Tongue (tissue), 2 donors: ENCODE measurements around the gene SOHLH1. TPM values are rescaled to one million over a fixed set of nuclear protein-coding genes. Genes with fewer than 3 reads are reported as not detected.
A peak's percentile ranks its signal among the peaks of the same experiment; 100 is the strongest.

Source experiments
- DNase-seq: peaks from one replicate; pipeline ENCODE4 v3.0.0-alpha.2; 2015
- total RNA-seq: library from RNA; depleted of rRNA; stranded (reverse); fragments of >200 nt; gene quantifications from one replicate; pipeline ENCODE4 v1.2.3, GENCODE V29; 2014

The SOHLH1 gene
- total RNA-seq, 1 donor from 2014 or later: not detected

GRCh38 chr9:135659252-135659651 is 40.0 kb downstream of the SOHLH1 start:
- no peak for DNase-seq

- DNase-seq: no peak
Measured at GRCh38 chr9:135657416-135657815, 41.9 kb downstream of the SOHLH1 start.

- peak; percentile 26 for DNase-seq
Measured at GRCh38 chr9:135655317-135655716, 44.0 kb downstream of the SOHLH1 start.

- DNase-seq: no peak
Measured at GRCh38 chr9:135650408-135650807, 48.9 kb downstream of the SOHLH1 start.

GRCh38 chr9:135649508-135649907 is 49.8 kb downstream of the SOHLH1 start:
- no peak for DNase-seq

GRCh38 chr9:135648494-135649410 is 50.5 kb downstream of the SOHLH1 start:
- no peak for DNase-seq

- DNase-seq: no peak
Measured at GRCh38 chr9:135647884-135648283, 51.4 kb downstream of the SOHLH1 start.

- DNase-seq: no peak
Measured at GRCh38 chr9:135644631-135645218, 54.6 kb downstream of the SOHLH1 start.

Other genes starting within 250 kb of the SOHLH1 start
- 19.5 TPM for gene PPP1R26, start 219.7 kb downstream of the SOHLH1 start, total RNA-seq
- gene MRPS2, start 198.8 kb downstream of the SOHLH1 start, total RNA-seq: 9.4 TPM
- gene LCN1, start 178.0 kb downstream of the SOHLH1 start, total RNA-seq: 373 TPM
- gene OBP2A, start 153.4 kb downstream of the SOHLH1 start, total RNA-seq: not detected
- gene PAEP, start 137.7 kb downstream of the SOHLH1 start, total RNA-seq: not detected
- not detected for gene GLT6D1, start 59.9 kb downstream of the SOHLH1 start, total RNA-seq
- gene LCN9, start 36.2 kb downstream of the SOHLH1 start, total RNA-seq: not detected
- gene KCNT1, start 2.7 kb upstream of the SOHLH1 start, total RNA-seq: 2.8 TPM
- gene CAMSAP1, start 208.1 kb upstream of the SOHLH1 start, total RNA-seq: 37.7 TPM